ENCODE results near the gene SEMA3E. TPM values are rescaled to one million over a fixed set of nuclear protein-coding genes. Genes with fewer than 3 reads are reported as not detected.
"Not testable (repeated sequence)": the region's sequence is repeated elsewhere in the genome, so short reads cannot be mapped to it uniquely, and the experiment has no call there.

Gene SEMA3E
- total RNA-seq, 1 experiment from 2014 or later: 0.20 TPM

DNA sequence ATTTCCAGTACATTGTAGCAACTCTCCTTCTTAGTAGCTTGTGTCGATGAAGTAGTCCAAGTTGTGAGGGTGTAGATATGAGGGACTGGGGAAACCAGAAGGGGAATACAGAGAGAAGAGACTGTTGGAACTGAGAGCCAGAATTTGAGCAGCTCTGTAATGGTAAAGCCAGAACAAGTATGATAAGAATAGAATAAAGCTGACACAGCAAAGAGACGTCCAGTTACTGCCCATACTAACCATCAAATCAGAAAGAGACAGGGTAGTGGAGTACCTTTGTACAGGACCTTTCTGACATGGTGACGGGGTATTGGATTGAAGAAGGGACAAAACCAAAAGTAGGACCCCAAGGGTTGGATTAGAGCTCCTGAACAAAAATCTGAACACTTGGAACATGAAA lies 206.0 kb downstream of the SEMA3E start:
- POLR2A ChIA-PET: no interaction called here
- CTCF ChIA-PET: no interaction called here
- Mint-ChIP-seq H3K36me3 (ENCODE audit: insufficient read depth, unreplicated experiment) (no peaks in the 10 kb centered on the region), H3K9me3 (ENCODE audit: unreplicated experiment) (no peaks in the 10 kb centered on the region), H3K27me3 (ENCODE audit: insufficient read depth, unreplicated experiment) (peaks cover 9% of the 10 kb centered on the region), H3K4me3 (ENCODE audit: unreplicated experiment) (no peak overlapping the region), H3K4me1 (ENCODE audit: low read depth, unreplicated experiment) (no peaks in the 10 kb centered on the region), H3K27ac (ENCODE audit: unreplicated experiment) (no peak overlapping the region)
- Histone ChIP-seq H3K4me1 (no peaks in the 10 kb centered on the region), H3K4me3 (ENCODE audit: low read depth, low read length) (no peak overlapping the region), H3K27me3 (replicated peaks; ENCODE audit: control insufficient read depth, insufficient read depth, low read length) (no peaks in the 10 kb centered on the region), H3K9me3 (no peaks in the 10 kb centered on the region), H3K36me3 (ENCODE audit: control insufficient read depth, insufficient read depth, low read length) (no peaks in the 10 kb centered on the region)
- no TSS peak for BruUV-seq (replicated peaks)
- TF ChIP-seq, protein P1, sequence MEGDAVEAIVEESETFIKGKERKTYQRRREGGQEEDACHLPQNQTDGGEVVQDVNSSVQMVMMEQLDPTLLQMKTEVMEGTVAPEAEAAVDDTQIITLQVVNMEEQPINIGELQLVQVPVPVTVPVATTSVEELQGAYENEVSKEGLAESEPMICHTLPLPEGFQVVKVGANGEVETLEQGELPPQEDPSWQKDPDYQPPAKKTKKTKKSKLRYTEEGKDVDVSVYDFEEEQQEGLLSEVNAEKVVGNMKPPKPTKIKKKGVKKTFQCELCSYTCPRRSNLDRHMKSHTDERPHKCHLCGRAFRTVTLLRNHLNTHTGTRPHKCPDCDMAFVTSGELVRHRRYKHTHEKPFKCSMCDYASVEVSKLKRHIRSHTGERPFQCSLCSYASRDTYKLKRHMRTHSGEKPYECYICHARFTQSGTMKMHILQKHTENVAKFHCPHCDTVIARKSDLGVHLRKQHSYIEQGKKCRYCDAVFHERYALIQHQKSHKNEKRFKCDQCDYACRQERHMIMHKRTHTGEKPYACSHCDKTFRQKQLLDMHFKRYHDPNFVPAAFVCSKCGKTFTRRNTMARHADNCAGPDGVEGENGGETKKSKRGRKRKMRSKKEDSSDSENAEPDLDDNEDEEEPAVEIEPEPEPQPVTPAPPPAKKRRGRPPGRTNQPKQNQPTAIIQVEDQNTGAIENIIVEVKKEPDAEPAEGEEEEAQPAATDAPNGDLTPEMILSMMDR (IDR thresholded peaks at IDR 0.05; ENCODE audit: insufficient read depth in 1 of 2, low read depth in 1 of 2, low read length in 1 of 2, severe bottlenecking in 1 of 2, unreplicated experiment in 1 of 2): no peak
- intact Hi-C loops (cut with micrococcal nuclease; ENCODE audit: unreplicated experiment): no loop called here
- no peak for DNase-seq

DNA sequence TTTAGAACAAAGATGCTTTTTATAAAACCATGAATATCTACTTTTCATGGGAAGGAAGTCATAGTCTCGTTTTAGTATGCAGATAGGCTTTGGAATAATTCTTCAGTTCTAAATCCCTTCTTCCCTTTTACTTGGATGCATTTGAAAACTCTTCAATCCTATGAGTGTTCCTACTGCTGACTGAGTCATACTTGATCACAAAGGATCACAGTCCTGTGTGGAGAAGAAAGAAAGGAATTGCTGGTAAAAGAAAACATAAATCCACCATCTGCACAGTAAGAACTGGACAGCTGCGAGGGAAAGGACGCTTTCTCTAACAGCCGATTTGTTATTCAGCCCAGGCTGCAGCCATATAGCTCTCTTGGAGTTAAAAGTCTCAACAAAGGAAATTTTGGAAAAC lies 209.9 kb downstream of the SEMA3E start:
- POLR2A ChIA-PET: no interaction called here
- Histone ChIP-seq H3K4me3 (ENCODE audit: low read depth, low read length) (no peak overlapping the region), H3K27me3 (replicated peaks; ENCODE audit: control insufficient read depth, insufficient read depth, low read length) (no peaks in the 10 kb centered on the region), H3K4me1 (no peaks in the 10 kb centered on the region), H3K36me3 (ENCODE audit: control insufficient read depth, insufficient read depth, low read length) (no peaks in the 10 kb centered on the region), H3K9me3 (no peaks in the 10 kb centered on the region)
- intact Hi-C loops (cut with micrococcal nuclease; ENCODE audit: unreplicated experiment): no loop called here
- Mint-ChIP-seq H3K4me3 (ENCODE audit: unreplicated experiment) (no peak overlapping the region), H3K27me3 (ENCODE audit: insufficient read depth, unreplicated experiment) (peaks cover 7% of the 10 kb centered on the region), H3K4me1 (ENCODE audit: low read depth, unreplicated experiment) (no peaks in the 10 kb centered on the region), H3K27ac (ENCODE audit: unreplicated experiment) (no peak overlapping the region), H3K36me3 (ENCODE audit: insufficient read depth, unreplicated experiment) (no peaks in the 10 kb centered on the region), H3K9me3 (ENCODE audit: unreplicated experiment) (no peaks in the 10 kb centered on the region)
- CTCF ChIA-PET: no interaction called here
- TF ChIP-seq, protein P1 (IDR thresholded peaks at IDR 0.05; ENCODE audit: insufficient read depth in 1 of 2, low read depth in 1 of 2, low read length in 1 of 2, severe bottlenecking in 1 of 2, unreplicated experiment in 1 of 2): no peak
- no peak for DNase-seq
- no TSS peak for BruUV-seq (replicated peaks)

DNA sequence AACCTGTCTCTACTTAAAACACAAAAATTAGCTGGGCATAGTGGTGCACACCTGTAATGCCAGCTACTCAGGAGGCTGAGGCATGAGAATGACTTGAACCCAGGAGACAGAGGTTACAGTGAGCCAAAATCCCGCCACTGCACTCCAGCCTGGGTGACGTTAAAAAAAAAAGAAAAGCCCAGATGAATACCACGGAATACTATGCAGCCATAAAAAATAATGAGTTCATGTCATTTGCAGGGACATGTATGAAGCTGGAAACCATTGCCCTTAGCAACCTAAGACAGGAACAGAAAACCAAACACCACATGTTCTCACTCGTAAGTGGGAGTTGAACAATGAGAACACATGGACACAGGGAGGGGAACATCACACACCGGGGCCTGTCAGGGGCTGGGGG lies 218.7 kb downstream of the SEMA3E start:
- H3K4me1 ChIP-seq; CTCF ChIA-PET; H3K36me3 Mint-ChIP-seq (ENCODE audit: insufficient read depth, unreplicated experiment); H3K9me3 ChIP-seq; H3K4me3 ChIP-seq (ENCODE audit: low read depth, low read length); H3K4me3 Mint-ChIP-seq (ENCODE audit: unreplicated experiment); H3K9me3 Mint-ChIP-seq (ENCODE audit: unreplicated experiment); H3K27me3 ChIP-seq (replicated peaks; ENCODE audit: control insufficient read depth, insufficient read depth, low read length); intact Hi-C loops (cut with micrococcal nuclease; ENCODE audit: unreplicated experiment); H3K36me3 ChIP-seq (ENCODE audit: control insufficient read depth, insufficient read depth, low read length); H3K27me3 Mint-ChIP-seq (ENCODE audit: insufficient read depth, unreplicated experiment); BruUV-seq (replicated peaks); H3K27ac Mint-ChIP-seq (ENCODE audit: unreplicated experiment); DNase-seq; H3K4me1 Mint-ChIP-seq (ENCODE audit: low read depth, unreplicated experiment); POLR2A ChIA-PET: not testable (repeated sequence)

- Histone ChIP-seq H3K4me3 (ENCODE audit: low read depth, low read length) (no peak overlapping the region), H3K9me3 (no peaks in the 10 kb centered on the region), H3K4me1 (no peaks in the 10 kb centered on the region), H3K27me3 (replicated peaks; ENCODE audit: control insufficient read depth, insufficient read depth, low read length) (no peaks in the 10 kb centered on the region), H3K36me3 (ENCODE audit: control insufficient read depth, insufficient read depth, low read length) (no peaks in the 10 kb centered on the region)
- no TSS peak for BruUV-seq (replicated peaks)
- H3K9me3 Mint-ChIP-seq (ENCODE audit: unreplicated experiment): no peaks in the 10 kb centered on the region
- intact Hi-C loops (cut with micrococcal nuclease; ENCODE audit: unreplicated experiment): loop anchor here (5.0 kb wide), 1 partner anchor 83 kb away; no protein-coding TSS in a partner anchor
- H3K36me3 Mint-ChIP-seq (ENCODE audit: insufficient read depth, unreplicated experiment): no peaks in the 10 kb centered on the region
- DNase-seq: no peak
- no peak overlapping the region for H3K4me3 Mint-ChIP-seq (ENCODE audit: unreplicated experiment)
- POLR2A ChIA-PET: no interaction called here
- TF ChIP-seq, protein P1 (IDR thresholded peaks at IDR 0.05; ENCODE audit: insufficient read depth in 1 of 2, low read depth in 1 of 2, low read length in 1 of 2, severe bottlenecking in 1 of 2, unreplicated experiment in 1 of 2): no peak
- H3K27me3 Mint-ChIP-seq (ENCODE audit: insufficient read depth, unreplicated experiment): peaks cover 2% of the 10 kb centered on the region
- no peak overlapping the region for H3K27ac Mint-ChIP-seq (ENCODE audit: unreplicated experiment)
- CTCF ChIA-PET: no interaction called here
- no peaks in the 10 kb centered on the region for H3K4me1 Mint-ChIP-seq (ENCODE audit: low read depth, unreplicated experiment)
Measured at GRCh38 chr7:83429493-83429892, 219.4 kb downstream of the SEMA3E start.
